ENCODE results near the gene ICA1. TPM values are rescaled to one million over a fixed set of nuclear protein-coding genes. Genes with fewer than 3 reads are reported as not detected.
A peak's percentile ranks its signal among the peaks of the same experiment; 100 is the strongest.

ICA1 gene
- total and polyA plus RNA-seq, 10 donors: 9.6 to 45.7 (median 27.0) TPM

GRCh38 chr7:8282162-8282561 lies 20.2 kb upstream of the ICA1 start:
- H3K27me3 ChIP-seq (replicated peaks in 1 of 7): no peaks in the 10 kb centered on the region
- no peak overlapping the region for H3K4me3 ChIP-seq
- no peaks in the 10 kb centered on the region for H3K36me3 ChIP-seq
- WGBS, 5 donors: 71 to 82% (median 80%) methylated on average over 3 of the region's 3 CpGs
- DNase-seq: no peak
- H3K27ac ChIP-seq: no peak overlapping the region
- H3K4me1 ChIP-seq: no peaks in the 10 kb centered on the region
- H3K9me3 ChIP-seq: no peaks in the 10 kb centered on the region
- intact Hi-C loops (cut with DNase I; ENCODE audit: low total_unique reads): no loop called here
- no peak for TF ChIP-seq POLR2AphosphoS5 (IDR thresholded peaks at IDR 0.05)
- no peak for TF ChIP-seq POLR2A (IDR thresholded peaks at IDR 0.05)
- TF ChIP-seq CTCF (IDR thresholded peaks at IDR 0.05 in 8 of 11, conservative IDR thresholded peaks at IDR 0.05 in 3 of 11): no peak

- Histone ChIP-seq H3K27ac (no peak overlapping the region), H3K27me3 (replicated peaks in 1 of 7) (no peaks in the 10 kb centered on the region), H3K4me1 (no peaks in the 10 kb centered on the region), H3K4me3 (no peak overlapping the region), H3K9me3 (no peaks in the 10 kb centered on the region), H3K36me3 (no peaks in the 10 kb centered on the region)
- no peak for DNase-seq
- 46 to 90% (median 69%) methylated on average over 2 of the region's 2 CpGs for WGBS, 5 donors
- no peak for TF ChIP-seq POLR2AphosphoS5 (IDR thresholded peaks at IDR 0.05)
- TF ChIP-seq CTCF (IDR thresholded peaks at IDR 0.05 in 8 of 11, conservative IDR thresholded peaks at IDR 0.05 in 3 of 11): no peak
- no peak for TF ChIP-seq POLR2A (IDR thresholded peaks at IDR 0.05)
- intact Hi-C loops (cut with DNase I; ENCODE audit: low total_unique reads): no loop called here
These were observed 16.2 kb upstream of the ICA1 start for GRCh38 chr7:8278183-8278582.

- 78 to 97% (median 86%) methylated on average over 3 of the region's 3 CpGs for WGBS, 5 donors
- Histone ChIP-seq H3K4me1 (no peaks in the 10 kb centered on the region), H3K27me3 (replicated peaks in 1 of 7) (peaks cover 0 to 1% (median 0%) of the 10 kb centered on the region in 7 donors), H3K4me3 (no peak overlapping the region), H3K9me3 (no peaks in the 10 kb centered on the region), H3K27ac (no peak overlapping the region), H3K36me3 (no peaks in the 10 kb centered on the region)
- intact Hi-C loops (cut with DNase I; ENCODE audit: low total_unique reads): no loop called here
- no peak for DNase-seq
- TF ChIP-seq CTCF (IDR thresholded peaks at IDR 0.05 in 8 of 11, conservative IDR thresholded peaks at IDR 0.05 in 3 of 11) (peak in 1 of 11 experiments; percentile 7), POLR2A (IDR thresholded peaks at IDR 0.05) (no peak)
These were observed 15.5 kb upstream of the ICA1 start for GRCh38 chr7:8277394-8277982.

GRCh38 chr7:8274589-8274988 lies 12.6 kb upstream of the ICA1 start:
- H3K27me3 ChIP-seq (replicated peaks in 1 of 7): peaks cover 0 to 7% (median 0%) of the 10 kb centered on the region in 7 donors
- no peaks in the 10 kb centered on the region for H3K36me3 ChIP-seq
- no peak for TF ChIP-seq POLR2AphosphoS5 (IDR thresholded peaks at IDR 0.05)
- TF ChIP-seq POLR2A (IDR thresholded peaks at IDR 0.05): no peak
- TF ChIP-seq CTCF (IDR thresholded peaks at IDR 0.05 in 8 of 11, conservative IDR thresholded peaks at IDR 0.05 in 3 of 11): no peak
- intact Hi-C loops (cut with DNase I; ENCODE audit: low total_unique reads): no loop called here
- H3K4me3 ChIP-seq: no peak overlapping the region
- H3K9me3 ChIP-seq: no peaks in the 10 kb centered on the region
- no peaks in the 10 kb centered on the region for H3K4me1 ChIP-seq
- H3K27ac ChIP-seq: no peak overlapping the region
- no peak for DNase-seq
- WGBS, 5 donors: 52 to 78% (median 63%) methylated on average over 2 of the region's 2 CpGs

Measured in spleen (tissue), 11 donors.